Lower lobe of right lung (tissue), 2 donors: ENCODE results near the gene CDK5RAP3. TPM values are rescaled to one million over a fixed set of nuclear protein-coding genes. Genes with fewer than 3 reads are reported as not detected.

Source experiments
- ATAC-seq, 2 donors: fragments of 200-7000 bp; cut with Tn5 transposase; one replicate each; pipeline ENCODE4 v1.9.1; 2020 to 2022; ENCODE audit warnings: mild to moderate bottlenecking in 2 of 2, moderate library complexity in 2 of 2
- DNase-seq: peaks from one replicate; pipeline ENCODE4 v3.0.0-alpha.2; 2020
- H3K27ac ChIP-seq: fragments of 200-600 bp; one replicate; pipeline ENCODE4 v1.8.0; 2022
- H3K27me3 ChIP-seq: fragments of 200-600 bp; one replicate; pipeline ENCODE4 v1.8.0; 2022; ENCODE audit warnings: low read depth
- H3K36me3 ChIP-seq: fragments of 200-600 bp; one replicate; pipeline ENCODE4 v1.8.0; 2022; ENCODE audit warnings: mild to moderate bottlenecking
- H3K4me1 ChIP-seq: fragments of 200-600 bp; one replicate; pipeline ENCODE4 v1.8.0; 2022
- H3K4me3 ChIP-seq: fragments of 200-600 bp; one replicate; pipeline ENCODE4 v1.8.0; 2022; ENCODE audit warnings: mild to moderate bottlenecking
- H3K9me3 ChIP-seq: fragments of 200-600 bp; one replicate; pipeline ENCODE4 v1.8.0; 2022
- CTCF ChIP-seq: fragments of 200-600 bp; IDR thresholded peaks from one replicate; pipeline ENCODE4 v1.8.0; 2022; ENCODE audit warnings: antibody characterized with exemption, mild to moderate bottlenecking
- intact Hi-C: fragments of 100-400 bp; cut with DNase I; formaldehyde crosslinking; loops from one replicate; pipeline ENCODE4 v1.11.0; 2022
- total RNA-seq: library from RNA; stranded (reverse); fragmentation: NEBNext Ultra II Directional; extraction: Animal tissue kit (Norgen Biotek cat#: 25700); gene quantifications from one replicate; pipeline ENCODE4 v1.2.1, GENCODE V29; 2021
- donor health status: DM: no; HTN: yes; CAD: no; lungs with severe emphysema.

CDK5RAP3 gene
- total RNA-seq, 1 donor from 2014 or later: 161 TPM

DNA sequence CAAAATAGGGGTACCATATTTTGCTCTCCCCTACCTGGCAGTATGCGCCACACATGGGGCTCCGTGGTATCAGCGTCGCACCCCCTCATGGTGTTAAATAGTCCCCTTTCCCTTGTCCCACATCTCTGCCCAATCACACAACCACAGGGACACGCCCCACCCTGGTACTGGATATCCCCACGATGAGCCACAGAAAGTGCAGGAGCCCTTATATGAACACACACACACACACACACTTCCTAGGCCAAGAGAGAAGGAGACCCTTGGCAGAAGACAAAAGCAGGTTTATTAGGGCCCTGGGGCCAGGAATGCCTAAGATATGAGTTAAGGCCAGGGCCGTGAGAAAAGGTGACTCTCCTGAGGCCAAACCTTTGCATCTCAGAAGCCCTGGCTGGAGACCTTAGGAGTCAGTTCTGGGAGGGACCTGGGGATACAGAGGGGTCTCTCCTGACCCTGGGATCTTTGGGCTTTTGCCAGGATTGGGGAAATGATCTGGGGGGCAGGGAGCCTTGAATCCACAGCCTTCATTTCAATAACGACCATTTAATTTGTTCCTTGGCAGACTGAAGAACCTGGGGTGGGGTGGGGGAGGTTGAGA, 55.1 kb downstream of the CDK5RAP3 start:
- intact Hi-C loops: loop anchor here (5.0 kb wide), 1 partner anchor 46 kb away; no protein-coding TSS in a partner anchor
- Histone ChIP-seq H3K4me3 (peak overlapping the region; percentile 53), H3K27ac (no peak overlapping the region), H3K27me3 (peaks cover 3% of the 10 kb centered on the region), H3K9me3 (no peaks in the 10 kb centered on the region), H3K4me1 (peaks cover 38% of the 10 kb centered on the region), H3K36me3 (no peaks in the 10 kb centered on the region)
- no peak for TF ChIP-seq CTCF
- DNase-seq (no peak), ATAC-seq (no peak)

DNA sequence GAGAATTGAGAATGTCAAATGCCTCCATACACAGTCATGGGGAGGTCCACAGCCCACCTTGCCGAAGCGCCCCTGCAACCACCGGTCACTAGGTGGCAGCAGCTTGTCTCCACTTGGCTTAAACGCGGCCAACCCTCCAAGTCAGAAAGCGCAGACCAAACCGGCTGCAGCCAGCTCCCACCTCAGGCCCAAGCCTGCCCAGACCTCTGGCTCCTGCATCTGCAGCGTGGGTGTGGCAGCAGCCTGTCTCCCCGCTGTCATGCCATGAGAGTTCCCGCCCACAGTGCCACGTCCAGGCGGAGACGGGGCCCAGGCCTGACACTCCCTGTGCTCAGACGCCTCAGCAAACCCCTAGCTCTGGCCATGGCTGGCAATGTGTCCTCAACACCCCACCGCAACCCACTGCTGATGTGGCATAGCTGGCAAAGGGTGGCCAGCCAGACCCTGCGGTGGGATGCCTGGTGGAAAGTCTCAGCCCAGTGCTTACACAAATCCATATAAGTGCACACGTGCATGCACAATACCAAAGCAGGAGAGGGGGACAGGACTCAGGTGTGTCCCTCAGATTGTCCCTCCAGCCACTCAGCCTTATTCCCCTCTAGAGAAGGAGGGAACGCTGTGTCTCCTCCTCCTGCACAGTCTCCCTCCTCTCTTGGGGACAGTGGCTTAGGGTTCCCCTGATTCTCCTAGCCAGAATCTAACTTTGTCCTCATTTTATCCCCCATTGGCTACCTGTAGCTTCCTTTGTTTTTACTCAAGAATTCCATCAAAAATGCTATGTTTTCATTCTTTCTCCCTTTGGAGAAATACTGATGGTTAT, 55.8 kb downstream of the CDK5RAP3 start:
- Histone ChIP-seq H3K27me3 (no peaks in the 10 kb centered on the region), H3K36me3 (no peaks in the 10 kb centered on the region), H3K9me3 (no peaks in the 10 kb centered on the region), H3K4me1 (peaks cover 38% of the 10 kb centered on the region), H3K27ac (no peak overlapping the region), H3K4me3 (no peak overlapping the region)
- DNase-seq (peak; percentile 85), ATAC-seq (peak; percentile 49 to 51)
- peak; percentile 83 for TF ChIP-seq CTCF
- intact Hi-C loops: loop anchor here (5.0 kb wide), 1 partner anchor 46 kb away; no protein-coding TSS in a partner anchor

DNA sequence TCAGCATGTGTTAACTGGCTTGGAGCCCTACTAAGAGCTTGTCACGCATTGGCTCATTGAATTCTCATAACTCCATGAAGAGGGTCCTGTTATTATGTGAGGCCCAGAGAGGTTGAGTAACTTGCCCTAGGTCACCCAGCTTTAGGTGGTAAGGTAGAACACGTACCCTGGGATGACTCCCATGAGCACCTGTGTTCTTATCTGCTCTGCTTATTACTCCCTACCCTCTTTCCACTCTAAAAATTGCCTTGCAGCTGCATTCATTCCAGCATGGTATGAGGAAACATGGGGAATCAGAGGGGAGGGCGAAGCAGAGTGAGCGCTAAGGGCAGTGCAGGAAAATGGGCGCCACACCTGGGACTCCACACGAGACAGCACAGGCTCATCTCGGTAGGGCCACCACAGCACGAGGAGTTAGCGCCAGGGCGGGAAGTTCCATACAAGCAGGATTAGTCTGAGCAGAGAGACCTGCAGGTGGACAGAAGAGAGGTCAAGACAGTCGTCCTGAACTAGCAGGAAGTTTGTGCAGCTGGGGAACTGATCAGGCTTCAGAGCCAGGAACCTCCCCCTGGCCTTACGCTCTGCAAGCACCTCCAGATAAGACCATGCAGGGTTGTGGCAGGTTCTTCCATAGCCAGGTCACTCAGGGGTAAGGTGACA, 56.5 kb downstream of the CDK5RAP3 start:
- peaks cover 38% of the 10 kb centered on the region for H3K4me1 ChIP-seq
- no peak overlapping the region for H3K4me3 ChIP-seq
- TF ChIP-seq CTCF: no peak
- intact Hi-C loops: loop anchor here (5.0 kb wide), 1 partner anchor 45 kb away; no protein-coding TSS in a partner anchor
- DNase-seq (no peak), ATAC-seq (no peak)
- H3K27ac ChIP-seq: no peak overlapping the region
- H3K27me3 ChIP-seq: no peaks in the 10 kb centered on the region
- no peaks in the 10 kb centered on the region for H3K36me3 ChIP-seq
- H3K9me3 ChIP-seq: no peaks in the 10 kb centered on the region

GRCh38 chr17:48028736-48029135, 57.8 kb downstream of the CDK5RAP3 start:
- no peaks in the 10 kb centered on the region for H3K27me3 ChIP-seq
- no peaks in the 10 kb centered on the region for H3K36me3 ChIP-seq
- peaks cover 28% of the 10 kb centered on the region for H3K4me1 ChIP-seq
- no peak overlapping the region for H3K27ac ChIP-seq
- DNase-seq: no peak
- H3K9me3 ChIP-seq: no peaks in the 10 kb centered on the region
- H3K4me3 ChIP-seq: no peak overlapping the region
- intact Hi-C loops: loop anchor here (5.0 kb wide), 1 partner anchor 44 kb away; no protein-coding TSS in a partner anchor
- ATAC-seq: no peak
- no peak for TF ChIP-seq CTCF

DNA sequence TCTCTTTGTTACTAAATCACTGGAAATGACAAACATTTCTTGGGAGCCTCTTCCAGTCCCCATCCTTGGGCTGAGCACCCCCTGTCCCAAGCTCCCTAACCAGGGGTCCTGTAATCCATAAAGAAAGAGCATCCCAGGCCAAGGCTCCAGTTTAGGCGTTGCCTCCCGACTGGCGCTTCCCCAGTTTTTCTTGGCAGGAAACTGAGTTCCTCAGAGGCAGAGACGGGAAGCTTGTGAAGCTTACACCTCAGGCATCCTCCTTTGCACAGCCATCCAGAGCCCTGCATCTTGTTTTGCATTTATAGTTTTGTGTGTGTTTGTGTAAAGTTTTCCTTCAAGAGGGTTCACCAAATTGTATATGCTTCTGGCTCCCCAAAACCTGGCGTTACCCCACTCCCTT, 59.6 kb downstream of the CDK5RAP3 start:
- no peaks in the 10 kb centered on the region for H3K36me3 ChIP-seq
- no peak for ATAC-seq
- DNase-seq: no peak

More for the DNA sequence above, 59.6 kb downstream of the CDK5RAP3 start:
- intact Hi-C loops: no loop called here
- peaks cover 14% of the 10 kb centered on the region for H3K4me1 ChIP-seq
- H3K9me3 ChIP-seq: no peaks in the 10 kb centered on the region
- H3K27me3 ChIP-seq: no peaks in the 10 kb centered on the region
- H3K4me3 ChIP-seq: no peak overlapping the region
- no peak for TF ChIP-seq CTCF
- no peak overlapping the region for H3K27ac ChIP-seq

Other genes with a start within 250 kb of the CDK5RAP3 start
- 3.6 TPM for gene TBX21, start 237.9 kb upstream of the CDK5RAP3 start, total RNA-seq
- 15.0 TPM for gene OSBPL7, start 149.3 kb upstream of the CDK5RAP3 start, total RNA-seq
- 33.2 TPM for gene MRPL10, start 139.6 kb upstream of the CDK5RAP3 start, total RNA-seq
- 11.6 TPM for gene LRRC46, start 139.4 kb upstream of the CDK5RAP3 start, total RNA-seq
- gene SCRN2, start 129.8 kb upstream of the CDK5RAP3 start, total RNA-seq: 30.9 TPM
- gene SP6, start 120.0 kb upstream of the CDK5RAP3 start, total RNA-seq: 4.7 TPM
- 19.4 TPM for gene SP2, start 74.9 kb upstream of the CDK5RAP3 start, total RNA-seq
- gene PNPO, start 29.5 kb upstream of the CDK5RAP3 start, total RNA-seq: 29.2 TPM
- 48.1 TPM for gene PRR15L, start 13.2 kb upstream of the CDK5RAP3 start, total RNA-seq
- gene COPZ2, start 66.7 kb downstream of the CDK5RAP3 start, total RNA-seq: 22.9 TPM
- 162 TPM for gene NFE2L1, start 77.2 kb downstream of the CDK5RAP3 start, total RNA-seq
- gene CBX1, start 130.4 kb downstream of the CDK5RAP3 start, total RNA-seq: 30.7 TPM
- gene SNX11, start 136.7 kb downstream of the CDK5RAP3 start, total RNA-seq: 19.7 TPM